Glutamatergic neuron (in vitro differentiated cells): Measurements from ENCODE around the gene ROR2. TPM values are rescaled to one million over a fixed set of nuclear protein-coding genes. Genes with fewer than 3 reads are reported as not detected.

Experiments
- DNase-seq: peaks from one replicate; pipeline ENCODE4 v3.0.0; 2022
- H3K27ac Mint-ChIP-seq: one replicate; pipeline ENCODE4 v1.8.0; 2020; ENCODE audit warnings: mild to moderate bottlenecking, mixed read lengths, inconsistent platforms; ENCODE audit not compliant: unreplicated experiment
- H3K27me3 Mint-ChIP-seq: one replicate; pipeline ENCODE4 v1.8.0; 2020; ENCODE audit warnings: mild to moderate bottlenecking, moderate library complexity, mixed read lengths, inconsistent platforms; ENCODE audit not compliant: unreplicated experiment
- H3K36me3 Mint-ChIP-seq: one replicate; pipeline ENCODE4 v1.8.0; 2020; ENCODE audit warnings: mild to moderate bottlenecking, mixed read lengths, inconsistent platforms; ENCODE audit not compliant: unreplicated experiment
- H3K4me1 Mint-ChIP-seq: one replicate; pipeline ENCODE4 v1.8.0; 2020; ENCODE audit warnings: mild to moderate bottlenecking, low read depth, mixed read lengths, inconsistent platforms; ENCODE audit not compliant: unreplicated experiment
- H3K4me3 Mint-ChIP-seq: one replicate; pipeline ENCODE4 v1.8.0; 2020; ENCODE audit warnings: mild to moderate bottlenecking, mixed read lengths, inconsistent platforms; ENCODE audit not compliant: unreplicated experiment
- H3K9me3 Mint-ChIP-seq: one replicate; pipeline ENCODE4 v1.8.0; 2020; ENCODE audit warnings: mild to moderate bottlenecking, moderate library complexity, mixed read lengths, inconsistent platforms; ENCODE audit not compliant: unreplicated experiment
- total RNA-seq: library from RNA; stranded (reverse); fragmentation: NEBNext Ultra II Directional; extraction: Animal tissue kit (Norgen Biotek cat#: 25700); gene quantifications from one replicate; pipeline ENCODE4 v1.2.1, GENCODE V29; 2021; ENCODE audit not compliant: unreplicated experiment
- TF ChIP-seq, protein P1 (sequence below): fragments of 200-600 bp; sonication (generic); IDR thresholded peaks from one replicate; pipeline ENCODE4 v1.5.0; 2021; ENCODE audit not compliant: partially characterized antibody, unreplicated experiment

Gene ROR2
- total RNA-seq, 1 donor from 2014 or later: 51.1 TPM

DNA sequence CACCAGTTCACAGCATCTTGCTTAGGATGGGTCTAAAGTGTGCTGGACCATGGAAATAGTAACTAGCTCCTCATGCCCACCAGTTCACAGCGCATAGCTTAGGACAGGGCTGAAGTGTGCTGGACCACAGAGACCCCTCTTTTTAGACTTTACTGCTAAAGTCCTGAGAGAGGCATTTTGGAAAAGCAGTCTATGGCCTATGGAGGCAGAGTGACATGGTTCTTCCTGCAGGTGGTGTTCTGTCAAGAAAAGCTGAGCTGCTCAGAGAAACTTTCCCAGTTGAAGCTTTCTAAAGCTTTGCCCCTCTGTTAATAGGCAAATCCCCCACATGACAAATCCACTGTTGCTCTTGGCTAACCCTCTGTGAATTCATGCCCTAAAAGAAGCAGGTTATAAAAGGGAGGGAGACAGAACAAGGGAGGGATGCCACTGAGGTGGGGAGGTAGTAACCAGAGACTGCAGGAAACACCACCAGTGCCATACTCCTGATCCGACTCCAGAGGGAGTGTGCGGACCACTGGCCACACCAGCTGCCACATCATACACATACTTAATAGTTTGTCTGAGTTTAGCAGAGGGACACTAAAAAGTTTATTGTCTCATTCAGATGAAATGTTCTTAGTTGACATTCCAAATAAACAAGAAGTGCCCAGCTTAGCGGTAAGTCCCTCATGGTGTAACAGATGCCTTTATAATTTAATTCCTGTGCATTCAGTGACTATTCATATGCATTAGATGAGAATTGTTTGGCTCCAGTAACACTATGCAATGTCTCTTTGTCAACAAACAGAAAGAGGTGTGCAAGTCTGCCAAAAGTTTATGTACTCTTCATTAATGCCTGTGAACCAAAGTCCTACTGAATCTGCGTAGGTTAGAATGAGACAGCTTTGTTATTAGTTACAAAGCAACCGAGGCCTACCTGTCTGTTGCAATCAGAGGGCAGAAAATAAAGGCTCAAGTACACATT lies 290.2 kb downstream of the ROR2 start:
- Mint-ChIP-seq H3K27me3 (no peaks in the 10 kb centered on the region), H3K4me3 (no peak overlapping the region), H3K4me1 (peaks cover 9% of the 10 kb centered on the region), H3K27ac (peak overlapping the region; percentile 39), H3K9me3 (no peaks in the 10 kb centered on the region), H3K36me3 (no peaks in the 10 kb centered on the region)
- peak; percentile 40 for DNase-seq
- TF ChIP-seq, protein P1, sequence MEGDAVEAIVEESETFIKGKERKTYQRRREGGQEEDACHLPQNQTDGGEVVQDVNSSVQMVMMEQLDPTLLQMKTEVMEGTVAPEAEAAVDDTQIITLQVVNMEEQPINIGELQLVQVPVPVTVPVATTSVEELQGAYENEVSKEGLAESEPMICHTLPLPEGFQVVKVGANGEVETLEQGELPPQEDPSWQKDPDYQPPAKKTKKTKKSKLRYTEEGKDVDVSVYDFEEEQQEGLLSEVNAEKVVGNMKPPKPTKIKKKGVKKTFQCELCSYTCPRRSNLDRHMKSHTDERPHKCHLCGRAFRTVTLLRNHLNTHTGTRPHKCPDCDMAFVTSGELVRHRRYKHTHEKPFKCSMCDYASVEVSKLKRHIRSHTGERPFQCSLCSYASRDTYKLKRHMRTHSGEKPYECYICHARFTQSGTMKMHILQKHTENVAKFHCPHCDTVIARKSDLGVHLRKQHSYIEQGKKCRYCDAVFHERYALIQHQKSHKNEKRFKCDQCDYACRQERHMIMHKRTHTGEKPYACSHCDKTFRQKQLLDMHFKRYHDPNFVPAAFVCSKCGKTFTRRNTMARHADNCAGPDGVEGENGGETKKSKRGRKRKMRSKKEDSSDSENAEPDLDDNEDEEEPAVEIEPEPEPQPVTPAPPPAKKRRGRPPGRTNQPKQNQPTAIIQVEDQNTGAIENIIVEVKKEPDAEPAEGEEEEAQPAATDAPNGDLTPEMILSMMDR: peak; percentile 72

DNA sequence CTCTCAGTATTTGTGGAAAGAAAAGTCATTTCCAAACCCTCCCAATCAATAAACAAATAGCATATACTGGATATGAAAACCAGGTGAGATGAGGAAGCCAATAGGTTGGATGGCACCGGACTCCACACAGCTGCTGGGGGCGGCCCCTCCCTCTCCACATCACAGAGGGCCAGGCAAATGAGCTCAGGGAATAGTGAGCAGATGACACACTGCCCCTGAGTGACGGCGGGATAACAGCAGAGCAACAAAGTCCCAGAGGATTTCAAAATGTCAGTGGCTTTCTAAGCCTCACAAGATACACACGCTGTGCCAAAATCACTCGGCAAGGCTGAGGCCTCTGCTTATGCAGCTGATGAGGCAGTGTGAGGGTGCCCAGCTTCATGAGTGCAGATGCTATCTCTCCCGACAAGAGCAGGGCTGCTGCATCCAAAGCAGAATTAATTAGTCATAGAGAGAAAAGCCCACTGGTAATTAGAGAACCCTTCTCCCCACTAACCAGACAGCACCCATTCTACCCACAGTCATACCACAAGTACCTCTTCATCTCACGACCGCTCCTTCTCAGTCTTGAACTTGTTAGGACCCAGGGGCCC lies 291.4 kb downstream of the ROR2 start:
- no peaks in the 10 kb centered on the region for H3K9me3 Mint-ChIP-seq
- TF ChIP-seq, protein P1: no peak
- peaks cover 9% of the 10 kb centered on the region for H3K4me1 Mint-ChIP-seq
- H3K36me3 Mint-ChIP-seq: no peaks in the 10 kb centered on the region
- no peak overlapping the region for H3K4me3 Mint-ChIP-seq
- peak overlapping the region; percentile 69 for H3K27ac Mint-ChIP-seq
- peak; percentile 50 for DNase-seq
- H3K27me3 Mint-ChIP-seq: no peaks in the 10 kb centered on the region

DNA sequence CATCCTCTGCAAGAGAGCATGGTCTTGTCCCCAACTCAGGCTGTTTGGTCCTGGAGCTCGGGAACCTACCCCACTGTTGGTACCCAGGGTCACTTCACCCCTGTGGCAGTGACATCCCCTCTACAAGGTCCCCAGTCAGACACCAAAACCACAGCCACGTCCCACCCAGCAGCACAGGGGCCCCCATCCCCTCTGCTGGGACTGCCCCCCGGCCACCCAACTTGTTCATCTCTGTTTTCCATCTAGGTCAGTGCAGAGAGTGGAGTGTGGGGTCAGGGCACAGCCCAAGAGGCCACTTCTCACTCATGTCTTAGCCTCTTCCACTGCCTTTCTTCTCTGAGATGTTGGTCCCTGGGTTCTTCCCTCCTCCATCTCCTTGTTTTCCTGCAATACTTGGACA lies 292.5 kb downstream of the ROR2 start:
- H3K36me3 Mint-ChIP-seq: no peaks in the 10 kb centered on the region
- TF ChIP-seq, protein P1: no peak
- peaks cover 9% of the 10 kb centered on the region for H3K4me1 Mint-ChIP-seq
- no peak overlapping the region for H3K4me3 Mint-ChIP-seq
- no peaks in the 10 kb centered on the region for H3K27me3 Mint-ChIP-seq
- no peak overlapping the region for H3K27ac Mint-ChIP-seq
- no peak for DNase-seq
- no peaks in the 10 kb centered on the region for H3K9me3 Mint-ChIP-seq

DNA sequence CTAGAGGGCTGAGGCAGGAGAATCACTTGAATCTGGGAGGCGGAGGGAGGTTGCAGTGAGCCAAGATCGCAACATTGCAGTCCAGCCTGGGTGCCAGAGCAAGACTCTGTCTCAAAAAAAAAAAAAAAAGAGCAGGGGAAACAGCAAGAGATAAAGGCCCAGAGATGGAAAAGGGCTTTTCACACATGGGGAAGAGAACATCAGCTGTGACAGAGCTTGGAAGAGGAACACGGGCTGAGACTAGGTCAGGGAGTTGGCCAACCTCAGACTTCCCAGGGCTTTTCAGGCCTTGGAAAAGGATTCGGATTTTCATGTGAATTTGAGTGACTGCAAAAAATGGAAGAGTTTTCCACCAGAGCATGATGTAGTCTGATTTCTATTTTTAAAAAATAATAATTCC lies 294.4 kb downstream of the ROR2 start:
- H3K4me1 Mint-ChIP-seq: peaks cover 9% of the 10 kb centered on the region
- H3K27me3 Mint-ChIP-seq: no peaks in the 10 kb centered on the region
- H3K4me3 Mint-ChIP-seq: no peak overlapping the region
- no peaks in the 10 kb centered on the region for H3K36me3 Mint-ChIP-seq
- TF ChIP-seq, protein P1: no peak
- DNase-seq: no peak
- no peaks in the 10 kb centered on the region for H3K9me3 Mint-ChIP-seq
- H3K27ac Mint-ChIP-seq: no peak overlapping the region

DNA sequence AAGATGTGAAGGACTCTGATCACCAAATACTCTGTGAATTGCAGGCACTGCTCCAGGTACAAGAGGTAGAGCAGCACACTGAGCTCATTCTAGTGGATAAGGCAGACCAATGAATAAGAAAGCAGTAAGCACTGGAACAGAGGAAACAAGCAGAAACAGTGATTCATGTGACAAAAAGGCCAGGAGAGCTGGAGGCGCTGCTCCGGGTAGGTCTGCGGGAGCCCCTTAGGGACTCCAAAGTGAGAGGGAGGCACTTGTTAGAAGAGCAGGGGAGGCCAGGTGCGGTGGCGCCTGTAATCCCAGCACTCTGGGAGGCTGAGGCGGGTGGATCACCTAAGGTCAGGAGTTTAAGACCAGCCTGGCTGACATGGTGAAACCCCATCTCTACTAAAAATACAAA lies 294.8 kb downstream of the ROR2 start:
- no peaks in the 10 kb centered on the region for H3K9me3 Mint-ChIP-seq
- no peak overlapping the region for H3K27ac Mint-ChIP-seq
- H3K27me3 Mint-ChIP-seq: no peaks in the 10 kb centered on the region
- H3K4me1 Mint-ChIP-seq: peaks cover 9% of the 10 kb centered on the region
- TF ChIP-seq, protein P1: no peak
- no peaks in the 10 kb centered on the region for H3K36me3 Mint-ChIP-seq
- no peak for DNase-seq
- no peak overlapping the region for H3K4me3 Mint-ChIP-seq
